Measurements from ENCODE around the gene GPI. TPM values are rescaled to one million over a fixed set of nuclear protein-coding genes. Genes with fewer than 3 reads are reported as not detected.
A peak's percentile ranks its signal among the peaks of the same experiment; 100 is the strongest.

GPI gene
- total and polyA plus RNA-seq, 2 of the 13 experiments (the other 11 are each of a cell fraction or from before 2014, with no cell fraction given) = 147 to 167 TPM

DNA sequence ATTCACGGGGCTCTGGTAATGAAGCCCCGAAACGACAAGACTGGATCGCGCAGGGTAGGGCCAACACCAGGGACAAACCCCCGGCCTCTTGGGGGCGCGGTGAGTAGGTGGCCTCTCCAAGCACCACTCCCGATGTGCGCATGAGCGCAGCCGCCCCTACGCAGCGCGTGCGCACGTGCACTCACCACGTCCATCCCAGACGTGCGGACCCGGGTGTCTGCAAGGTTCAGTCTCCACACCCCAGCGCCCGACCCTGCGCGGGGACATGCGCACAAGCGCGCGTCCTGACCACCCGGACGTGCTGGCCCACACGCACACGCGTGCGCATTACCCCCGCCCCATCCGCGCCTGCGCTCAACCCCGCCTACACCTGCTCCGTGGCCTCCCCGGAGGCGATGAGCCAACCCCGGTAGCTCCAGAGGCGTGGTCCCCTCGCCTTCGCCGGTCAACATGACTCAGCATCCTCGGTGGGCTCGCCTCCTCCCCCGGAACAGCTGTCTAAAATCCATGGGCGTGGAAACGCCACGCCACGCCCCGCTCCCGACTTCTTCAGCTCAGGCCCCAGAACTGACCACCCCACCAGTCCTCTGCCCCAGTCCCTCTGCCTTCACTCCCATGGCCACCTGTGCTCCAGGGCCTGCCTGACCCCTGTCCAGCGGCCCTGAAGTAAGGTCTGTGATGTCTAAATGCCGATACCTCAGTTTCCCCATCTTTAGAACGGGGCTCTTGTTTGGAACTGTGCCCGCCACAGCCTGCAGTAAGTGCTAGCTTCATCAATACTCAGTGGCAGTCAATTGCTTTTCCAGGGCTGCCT, 5.6 kb upstream of the GPI start (continued):
- TF ChIP-seq GRHL1 (CRISPR knock-in tag; conservative IDR thresholded peaks at IDR 0.05) (no peak), ZNF792 (CRISPR knock-in tag; IDR thresholded peaks at IDR 0.05) (peak; percentile 7), ETV6 (CRISPR knock-in tag; conservative IDR thresholded peaks at IDR 0.05) (no peak), ZFP82 (CRISPR knock-in tag; IDR thresholded peaks at IDR 0.05; ENCODE audit: borderline replicate concordance) (peak; percentile 83; the same call in 1 of the 2 replicates), KDM5B (CRISPR knock-in tag; IDR thresholded peaks at IDR 0.05; ENCODE audit: borderline replicate concordance) (peak; percentile 92), IRF9 (CRISPR knock-in tag; IDR thresholded peaks at IDR 0.05; ENCODE audit: borderline replicate concordance) (peak; percentile 83), ZFP41 (CRISPR knock-in tag; IDR thresholded peaks at IDR 0.05; ENCODE audit: borderline replicate concordance) (no peak), NONO (IDR thresholded peaks at IDR 0.05) (no peak), NONO (CRISPR knock-in tag; conservative IDR thresholded peaks at IDR 0.05) (peak; percentile 94), ZNF772 (CRISPR knock-in tag; IDR thresholded peaks at IDR 0.05) (peak; percentile 91), YEATS2 (CRISPR knock-in tag; IDR thresholded peaks at IDR 0.05; ENCODE audit: borderline replicate concordance) (peak; percentile 92), ZNF713 (CRISPR knock-in tag; IDR thresholded peaks at IDR 0.05) (peak; percentile 33; the same call in 1 of the 2 replicates), MBD4 (IDR thresholded peaks at IDR 0.05; ENCODE audit: borderline replicate concordance, low read length) (no peak), ZNF773 (CRISPR knock-in tag; IDR thresholded peaks at IDR 0.05; ENCODE audit: borderline replicate concordance) (no peak), ZNF558 (CRISPR knock-in tag; IDR thresholded peaks at IDR 0.05; ENCODE audit: borderline replicate concordance) (no peak), ZNF138 (CRISPR knock-in tag; IDR thresholded peaks at IDR 0.05; ENCODE audit: low read depth) (peak; percentile 58; the same call in 1 of the 2 replicates), PRPF4 (IDR thresholded peaks at IDR 0.05; ENCODE audit: low read depth, low read length, poor library complexity, severe bottlenecking) (no peak), JARID2 (CRISPR knock-in tag; IDR thresholded peaks at IDR 0.05; ENCODE audit: insufficient replicate concordance) (no peak)
- TF ChIP-seq, protein P1, sequence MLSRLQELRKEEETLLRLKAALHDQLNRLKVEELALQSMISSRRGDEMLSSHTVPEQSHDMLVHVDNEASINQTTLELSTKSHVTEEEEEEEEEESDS (CRISPR knock-in tag; IDR thresholded peaks at IDR 0.05; ENCODE audit: borderline replicate concordance) = no peak
- TF ChIP-seq, protein P2, sequence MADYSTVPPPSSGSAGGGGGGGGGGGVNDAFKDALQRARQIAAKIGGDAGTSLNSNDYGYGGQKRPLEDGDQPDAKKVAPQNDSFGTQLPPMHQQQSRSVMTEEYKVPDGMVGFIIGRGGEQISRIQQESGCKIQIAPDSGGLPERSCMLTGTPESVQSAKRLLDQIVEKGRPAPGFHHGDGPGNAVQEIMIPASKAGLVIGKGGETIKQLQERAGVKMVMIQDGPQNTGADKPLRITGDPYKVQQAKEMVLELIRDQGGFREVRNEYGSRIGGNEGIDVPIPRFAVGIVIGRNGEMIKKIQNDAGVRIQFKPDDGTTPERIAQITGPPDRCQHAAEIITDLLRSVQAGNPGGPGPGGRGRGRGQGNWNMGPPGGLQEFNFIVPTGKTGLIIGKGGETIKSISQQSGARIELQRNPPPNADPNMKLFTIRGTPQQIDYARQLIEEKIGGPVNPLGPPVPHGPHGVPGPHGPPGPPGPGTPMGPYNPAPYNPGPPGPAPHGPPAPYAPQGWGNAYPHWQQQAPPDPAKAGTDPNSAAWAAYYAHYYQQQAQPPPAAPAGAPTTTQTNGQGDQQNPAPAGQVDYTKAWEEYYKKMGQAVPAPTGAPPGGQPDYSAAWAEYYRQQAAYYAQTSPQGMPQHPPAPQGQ (CRISPR knock-in tag; IDR thresholded peaks at IDR 0.05; ENCODE audit: borderline replicate concordance) = no peak
- TF ChIP-seq, protein P3, sequence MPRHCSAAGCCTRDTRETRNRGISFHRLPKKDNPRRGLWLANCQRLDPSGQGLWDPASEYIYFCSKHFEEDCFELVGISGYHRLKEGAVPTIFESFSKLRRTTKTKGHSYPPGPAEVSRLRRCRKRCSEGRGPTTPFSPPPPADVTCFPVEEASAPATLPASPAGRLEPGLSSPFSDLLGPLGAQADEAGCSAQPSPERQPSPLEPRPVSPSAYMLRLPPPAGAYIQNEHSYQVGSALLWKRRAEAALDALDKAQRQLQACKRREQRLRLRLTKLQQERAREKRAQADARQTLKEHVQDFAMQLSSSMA (CRISPR knock-in tag; IDR thresholded peaks at IDR 0.05) = no peak
- TF ChIP-seq, protein P4, sequence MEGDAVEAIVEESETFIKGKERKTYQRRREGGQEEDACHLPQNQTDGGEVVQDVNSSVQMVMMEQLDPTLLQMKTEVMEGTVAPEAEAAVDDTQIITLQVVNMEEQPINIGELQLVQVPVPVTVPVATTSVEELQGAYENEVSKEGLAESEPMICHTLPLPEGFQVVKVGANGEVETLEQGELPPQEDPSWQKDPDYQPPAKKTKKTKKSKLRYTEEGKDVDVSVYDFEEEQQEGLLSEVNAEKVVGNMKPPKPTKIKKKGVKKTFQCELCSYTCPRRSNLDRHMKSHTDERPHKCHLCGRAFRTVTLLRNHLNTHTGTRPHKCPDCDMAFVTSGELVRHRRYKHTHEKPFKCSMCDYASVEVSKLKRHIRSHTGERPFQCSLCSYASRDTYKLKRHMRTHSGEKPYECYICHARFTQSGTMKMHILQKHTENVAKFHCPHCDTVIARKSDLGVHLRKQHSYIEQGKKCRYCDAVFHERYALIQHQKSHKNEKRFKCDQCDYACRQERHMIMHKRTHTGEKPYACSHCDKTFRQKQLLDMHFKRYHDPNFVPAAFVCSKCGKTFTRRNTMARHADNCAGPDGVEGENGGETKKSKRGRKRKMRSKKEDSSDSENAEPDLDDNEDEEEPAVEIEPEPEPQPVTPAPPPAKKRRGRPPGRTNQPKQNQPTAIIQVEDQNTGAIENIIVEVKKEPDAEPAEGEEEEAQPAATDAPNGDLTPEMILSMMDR (CRISPR knock-in tag; IDR thresholded peaks at IDR 0.05) = peak; percentile 91
